Measurements from ENCODE around the gene PDE4D. TPM values are rescaled to one million over a fixed set of nuclear protein-coding genes. Genes with fewer than 3 reads are reported as not detected.

PDE4D gene
- total RNA-seq, 1 experiment from 2014 or later, result 6.5 TPM

- TF ChIP-seq EZH2 (IDR thresholded peaks at IDR 0.05; ENCODE audit: borderline replicate concordance, low read depth, low read length, poor library complexity, severe bottlenecking) (no peak), CTCF (conservative IDR thresholded peaks at IDR 0.05; ENCODE audit: low read depth, low read length) (no peak)
- CTCF ChIA-PET, result no interaction called here
- DNase-seq (ENCODE audit: low spot score), result no peak
- no peak overlapping the region for H3K4me3 ChIP-seq (ENCODE audit: low read depth, low read length, poor library complexity, severe bottlenecking)
- intact Hi-C loops (cut with micrococcal nuclease; ENCODE audit: unreplicated experiment), result no loop called here
- H3K27me3 ChIP-seq (replicated peaks; ENCODE audit: insufficient read depth, low read depth, low read length, poor library complexity), result peaks cover 92% of the 10 kb centered on the region
- BruUV-seq (replicated peaks), result no TSS peak
- H3K4me1 ChIP-seq (ENCODE audit: insufficient read depth, low read length, poor library complexity, severe bottlenecking), result no peaks in the 10 kb centered on the region
- H3K27ac ChIP-seq (ENCODE audit: low read depth, low read length, poor library complexity, severe bottlenecking), result no peak overlapping the region
- POLR2A ChIA-PET (ENCODE audit: low non-redundant PET), result no interaction called here
- H3K9me3 ChIP-seq (ENCODE audit: low read depth, low read length, poor library complexity, severe bottlenecking), result no peaks in the 10 kb centered on the region
- no peaks in the 10 kb centered on the region for H3K36me3 ChIP-seq (ENCODE audit: insufficient read depth, low read length, poor library complexity, severe bottlenecking)
Measured at GRCh38 chr5:59873113-59873512, 20.4 kb downstream of the PDE4D start.

GRCh38 chr5:59866661-59867060 is 26.9 kb downstream of the PDE4D start:
- CTCF ChIA-PET, result no interaction called here
- POLR2A ChIA-PET (ENCODE audit: low non-redundant PET), result no interaction called here
- TF ChIP-seq EZH2 (IDR thresholded peaks at IDR 0.05; ENCODE audit: borderline replicate concordance, low read depth, low read length, poor library complexity, severe bottlenecking) (no peak), CTCF (conservative IDR thresholded peaks at IDR 0.05; ENCODE audit: low read depth, low read length) (no peak)
- Histone ChIP-seq H3K9me3 (ENCODE audit: low read depth, low read length, poor library complexity, severe bottlenecking) (no peaks in the 10 kb centered on the region), H3K4me1 (ENCODE audit: insufficient read depth, low read length, poor library complexity, severe bottlenecking) (no peaks in the 10 kb centered on the region), H3K36me3 (ENCODE audit: insufficient read depth, low read length, poor library complexity, severe bottlenecking) (no peaks in the 10 kb centered on the region), H3K27me3 (replicated peaks; ENCODE audit: insufficient read depth, low read depth, low read length, poor library complexity) (peaks cover 94% of the 10 kb centered on the region), H3K27ac (ENCODE audit: low read depth, low read length, poor library complexity, severe bottlenecking) (no peak overlapping the region), H3K4me3 (ENCODE audit: low read depth, low read length, poor library complexity, severe bottlenecking) (no peak overlapping the region)
- no TSS peak for BruUV-seq (replicated peaks)
- no peak for DNase-seq (ENCODE audit: low spot score)
- intact Hi-C loops (cut with micrococcal nuclease; ENCODE audit: unreplicated experiment), result no loop called here

GRCh38 chr5:59864718-59865117 is 28.8 kb downstream of the PDE4D start:
- Histone ChIP-seq H3K4me1 (ENCODE audit: insufficient read depth, low read length, poor library complexity, severe bottlenecking) (no peaks in the 10 kb centered on the region), H3K9me3 (ENCODE audit: low read depth, low read length, poor library complexity, severe bottlenecking) (no peaks in the 10 kb centered on the region), H3K36me3 (ENCODE audit: insufficient read depth, low read length, poor library complexity, severe bottlenecking) (no peaks in the 10 kb centered on the region), H3K27ac (ENCODE audit: low read depth, low read length, poor library complexity, severe bottlenecking) (no peak overlapping the region), H3K4me3 (ENCODE audit: low read depth, low read length, poor library complexity, severe bottlenecking) (no peak overlapping the region), H3K27me3 (replicated peaks; ENCODE audit: insufficient read depth, low read depth, low read length, poor library complexity) (peaks cover 85% of the 10 kb centered on the region)
- POLR2A ChIA-PET (ENCODE audit: low non-redundant PET), result no interaction called here
- CTCF ChIA-PET, result no interaction called here
- BruUV-seq (replicated peaks), result no TSS peak
- TF ChIP-seq CTCF (conservative IDR thresholded peaks at IDR 0.05; ENCODE audit: low read depth, low read length) (no peak), EZH2 (IDR thresholded peaks at IDR 0.05; ENCODE audit: borderline replicate concordance, low read depth, low read length, poor library complexity, severe bottlenecking) (no peak)
- DNase-seq (ENCODE audit: low spot score), result no peak
- intact Hi-C loops (cut with micrococcal nuclease; ENCODE audit: unreplicated experiment), result no loop called here
